GM19438 (cell line): ENCODE results near the gene ADARB2.
"Not testable (repeated sequence)": the region's sequence is repeated elsewhere in the genome, so short reads cannot be mapped to it uniquely, and the experiment has no call there.

Source experiments
- ATAC-seq: cut with Tn5 transposase; IDR thresholded peaks from one replicate; pipeline ENCODE4 v1.9.1; 2021; ENCODE audit warnings: low read depth; ENCODE audit not compliant: unreplicated experiment

The ADARB2 gene

GRCh38 chr10:1229574-1229973 lies 507.8 kb downstream of the ADARB2 start:
- ATAC-seq: no peak

- no peak for ATAC-seq
These were observed 508.2 kb downstream of the ADARB2 start for GRCh38 chr10:1229116-1229515.

DNA sequence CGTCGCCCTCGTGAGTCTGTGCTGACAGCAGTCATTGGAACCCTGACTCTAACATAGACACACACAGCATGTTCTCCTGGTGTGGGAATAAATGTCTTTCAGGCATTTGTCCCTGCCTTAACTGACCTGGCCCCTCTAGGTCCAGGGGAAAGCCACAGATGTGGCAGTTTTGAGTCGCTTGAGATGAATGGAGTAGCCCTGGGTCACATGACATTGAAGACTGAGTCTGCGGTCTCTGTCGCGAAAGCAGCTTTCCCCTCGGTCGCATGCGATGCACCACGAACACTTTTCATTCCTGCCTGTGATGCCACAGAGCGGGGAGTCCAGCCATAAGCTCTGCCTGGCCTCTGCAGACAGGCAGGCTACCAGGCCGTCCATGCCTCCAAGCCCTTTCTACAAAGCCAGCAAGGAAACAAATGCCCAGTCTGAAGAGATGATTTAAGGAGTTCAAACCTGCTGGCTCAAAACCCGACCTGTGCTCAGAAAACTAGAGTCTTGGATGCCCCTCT lies 508.8 kb downstream of the ADARB2 start:
- ATAC-seq: no peak

DNA sequence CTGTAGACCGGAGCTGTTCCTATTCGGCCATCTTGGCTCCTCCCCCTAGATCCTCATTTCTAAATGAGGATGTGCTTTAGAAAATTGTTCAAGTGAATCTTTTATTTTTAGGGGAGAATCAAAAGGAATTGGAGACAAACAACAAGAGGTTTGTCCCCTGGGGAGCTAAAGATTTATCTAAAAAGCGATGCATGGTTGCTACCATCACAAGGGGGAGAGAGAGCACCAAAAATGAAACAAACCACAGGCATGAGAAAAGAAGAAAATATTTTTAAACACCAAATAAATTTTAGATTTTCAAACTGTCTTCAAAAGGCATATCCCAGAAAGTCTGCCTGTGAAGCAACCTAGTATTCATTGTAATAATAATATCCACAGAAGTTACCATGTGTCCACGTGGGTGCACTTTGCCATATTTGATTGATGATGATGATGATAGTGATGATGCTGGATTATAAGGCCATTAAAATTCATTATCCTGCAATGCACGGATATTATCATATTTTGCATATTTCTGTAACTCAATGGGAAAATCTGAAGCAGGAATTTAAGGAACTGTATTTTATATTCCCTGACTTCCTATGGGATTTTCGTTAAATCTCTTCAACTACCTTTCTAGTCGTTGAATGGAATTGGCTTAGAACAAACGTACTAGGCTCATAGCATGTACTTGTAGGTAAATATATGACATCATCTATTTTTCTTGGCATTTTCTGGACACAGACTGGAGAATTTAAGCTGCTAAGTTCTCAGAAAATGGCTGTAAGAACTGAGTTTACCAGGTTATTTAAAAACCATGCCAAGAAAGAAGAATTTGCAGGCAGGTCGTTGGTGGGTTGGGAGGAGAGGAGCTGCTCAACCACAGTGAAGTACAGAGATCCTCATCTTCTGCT lies 509.6 kb downstream of the ADARB2 start:
- ATAC-seq: no peak

- ATAC-seq: not testable (repeated sequence)
These were observed 510.4 kb downstream of the ADARB2 start for GRCh38 chr10:1226907-1227306.

- not testable (repeated sequence) for ATAC-seq
These were observed 517.5 kb downstream of the ADARB2 start for GRCh38 chr10:1219874-1220273.

DNA sequence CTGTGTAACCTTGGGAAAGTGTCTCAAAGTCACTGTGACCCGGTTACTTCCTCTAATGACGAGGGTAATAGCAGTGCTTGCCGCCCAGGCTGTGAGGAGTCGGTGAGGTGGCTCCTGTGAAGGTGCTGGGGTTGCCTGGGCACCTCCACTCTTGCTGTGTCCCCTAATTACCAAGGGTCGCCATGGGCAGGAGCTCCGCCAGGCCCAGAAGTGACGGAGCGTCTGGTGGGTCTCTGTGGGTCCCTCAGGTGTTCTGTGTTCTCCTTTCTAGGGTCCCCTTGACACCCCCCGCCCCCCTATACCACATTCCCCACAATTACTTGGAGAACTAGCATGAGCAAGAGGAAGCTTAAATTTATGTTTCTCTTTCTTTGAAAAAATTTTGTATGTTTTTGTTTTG lies 519.7 kb downstream of the ADARB2 start:
- no peak for ATAC-seq

GRCh38 chr10:1217237-1217587 lies 520.1 kb downstream of the ADARB2 start:
- no peak for ATAC-seq

GRCh38 chr10:1216574-1217236 lies 520.6 kb downstream of the ADARB2 start:
- no peak for ATAC-seq

GRCh38 chr10:1215862-1216573 lies 521.3 kb downstream of the ADARB2 start:
- ATAC-seq: no peak

DNA sequence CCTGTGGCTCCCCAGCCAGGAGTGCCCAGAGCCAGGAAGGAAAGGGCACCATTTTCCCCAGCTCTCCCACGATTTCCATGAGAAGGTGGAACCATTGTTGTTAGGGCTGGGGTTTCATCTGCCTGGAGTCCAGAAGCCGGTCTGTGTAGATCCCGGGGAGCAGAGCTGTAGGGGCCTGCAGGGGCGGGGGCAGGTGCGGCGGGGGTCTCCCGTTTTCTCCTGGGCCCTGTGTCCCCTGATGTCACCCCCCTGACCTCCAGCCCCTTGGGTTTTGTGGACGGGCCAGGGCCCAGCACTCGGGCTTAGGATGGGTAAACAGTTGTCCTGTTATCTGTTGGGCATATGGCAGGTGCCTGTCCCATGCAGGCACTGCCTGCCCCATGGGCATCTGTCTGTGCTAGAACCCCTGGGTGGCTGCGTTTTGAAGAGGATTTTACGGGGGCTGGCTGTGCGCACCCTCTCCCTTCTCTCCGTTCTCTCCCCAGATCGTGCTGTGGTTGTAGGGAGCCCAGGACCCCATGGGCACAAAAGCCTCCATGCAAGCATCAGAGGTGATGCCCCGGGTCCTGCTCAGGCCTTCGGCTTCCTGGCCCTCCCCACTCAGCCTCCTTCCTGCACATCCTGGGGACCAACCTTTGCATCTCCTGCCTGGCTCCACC lies 522.3 kb downstream of the ADARB2 start:
- ATAC-seq: no peak

DNA sequence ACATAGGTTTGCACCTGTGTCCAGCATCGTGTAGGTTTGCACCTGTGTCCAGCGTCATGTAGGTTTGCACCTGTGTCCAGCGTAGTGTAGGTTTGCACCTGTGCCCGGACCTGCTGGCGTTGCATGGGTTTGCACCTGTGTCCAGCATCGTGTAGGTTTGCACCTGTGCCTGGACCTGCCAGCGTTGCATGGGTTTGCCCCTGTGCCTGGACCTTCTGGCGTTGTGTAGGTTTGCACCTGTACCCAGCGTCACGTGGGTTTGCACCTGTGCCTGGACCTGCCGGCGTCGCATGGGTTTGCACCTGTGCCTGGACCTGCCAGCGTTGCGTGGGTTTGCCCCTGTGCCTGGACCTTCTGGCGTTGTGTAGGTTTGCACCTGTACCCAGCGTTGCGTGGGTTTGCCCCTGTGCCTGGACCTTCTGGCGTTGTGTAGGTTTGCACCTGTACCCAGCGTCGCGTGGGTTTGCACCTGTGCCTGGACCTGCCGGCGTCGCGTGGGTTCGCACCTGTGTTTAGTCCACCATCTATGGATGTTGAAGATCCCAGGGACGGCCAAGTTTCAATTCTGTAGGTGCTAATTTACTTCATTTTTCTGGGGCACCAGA lies 523.2 kb downstream of the ADARB2 start:
- ATAC-seq: no peak

DNA sequence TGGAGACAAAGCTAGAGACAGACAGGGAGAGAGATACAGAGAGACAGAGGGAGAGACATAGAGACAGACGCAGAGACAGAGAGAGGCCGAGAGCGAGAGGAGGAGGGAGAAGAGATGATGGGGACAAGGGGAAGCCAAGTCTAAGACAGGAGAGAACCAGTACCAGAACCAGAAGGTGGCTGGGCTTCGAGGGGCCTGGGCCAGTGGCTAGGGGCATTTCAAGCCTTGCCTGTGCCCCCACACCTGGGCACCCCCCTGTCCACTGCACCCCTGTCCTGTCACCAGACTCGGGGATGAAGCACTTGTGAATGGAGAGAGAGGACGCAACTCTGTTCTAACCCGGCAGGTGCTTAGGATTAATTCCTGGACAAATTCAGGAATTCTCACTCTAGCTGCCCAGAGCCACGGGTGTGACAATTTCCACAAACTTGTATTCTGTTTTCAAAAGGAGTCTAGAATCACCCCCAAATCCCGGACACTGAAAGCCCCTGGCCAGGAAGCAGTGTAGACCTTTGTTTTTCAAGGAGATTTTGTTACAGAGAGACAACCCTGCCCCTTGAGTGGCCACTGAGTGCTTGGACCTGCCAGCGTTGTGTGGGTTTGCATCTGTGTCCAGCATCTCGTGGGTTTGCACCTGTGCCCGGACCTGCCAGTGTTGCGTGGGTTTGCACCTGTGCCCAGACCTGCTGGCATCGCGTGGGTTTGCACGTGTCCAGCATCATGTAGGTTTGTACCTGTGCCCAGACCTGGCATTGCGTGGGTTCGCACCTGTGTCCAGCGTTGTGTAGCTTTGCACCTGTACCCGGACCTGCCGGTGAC lies 523.9 kb downstream of the ADARB2 start:
- ATAC-seq: no peak

DNA sequence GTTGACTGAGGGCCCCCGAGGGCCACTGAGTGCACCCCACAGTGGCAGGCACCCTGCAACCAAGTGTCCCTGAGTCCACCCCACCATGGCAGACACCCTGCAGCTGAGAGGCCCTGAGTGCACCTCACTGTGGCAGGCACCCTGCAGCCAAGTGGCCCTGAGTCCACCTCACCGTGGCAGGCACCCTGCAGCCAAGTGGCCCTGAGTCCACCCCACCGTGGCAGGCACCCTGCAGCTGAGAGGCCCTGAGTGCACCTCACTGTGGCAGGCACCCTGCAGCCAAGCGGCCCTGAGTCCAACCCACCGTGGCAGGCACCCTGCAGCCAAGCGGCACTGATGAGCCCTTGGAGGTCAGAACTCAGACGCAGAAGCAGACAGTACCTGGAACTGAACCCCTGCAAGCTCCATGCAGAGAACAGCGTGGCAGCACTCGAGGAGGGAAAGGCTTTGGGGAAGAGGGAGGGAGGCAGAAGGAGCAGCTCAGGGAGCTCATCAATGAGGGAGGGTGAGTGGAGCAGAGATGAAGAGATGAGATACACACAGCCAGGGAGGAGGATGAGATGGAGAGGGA lies 524.7 kb downstream of the ADARB2 start:
- no peak for ATAC-seq

GRCh38 chr10:1211844-1212570 lies 525.3 kb downstream of the ADARB2 start:
- no peak for ATAC-seq

GRCh38 chr10:1210667-1211066 lies 526.7 kb downstream of the ADARB2 start:
- no peak for ATAC-seq

GRCh38 chr10:1209355-1209979 lies 527.9 kb downstream of the ADARB2 start:
- ATAC-seq: no peak
